ENCODE data around the gene TSEN34.

TSEN34 gene

GRCh38 chr19:54207983-54208783, 17.1 kb downstream of the TSEN34 start:
- Histone ChIP-seq H2AFZ (no peak overlapping the region), H3K36me3 (ENCODE audit: control insufficient read depth, insufficient read depth, low read length) (no peaks in the 10 kb centered on the region), H3K4me2 (ENCODE audit: low read length) (no peak overlapping the region), H3K9ac (no peak overlapping the region), H3K4me3 (ENCODE audit: low read depth, low read length) (no peak overlapping the region), H3K9me3 (ENCODE audit: control insufficient read depth, low read length) (no peaks in the 10 kb centered on the region), H3K79me2 (peaks cover 29% of the 10 kb centered on the region), H3K27me3 (ENCODE audit: control insufficient read depth, insufficient read depth, low read length) (no peaks in the 10 kb centered on the region), H3K4me1 (peaks cover 7% of the 10 kb centered on the region), H3K27ac (peak overlapping the region; percentile 56)
- TF ChIP-seq CTCF (IDR thresholded peaks at IDR 0.05), result no peak

- Histone ChIP-seq H3K79me2 (peaks cover 25% of the 10 kb centered on the region), H3K9me3 (ENCODE audit: control insufficient read depth, low read length) (no peaks in the 10 kb centered on the region), H3K27ac (peak overlapping the region; percentile 22), H3K4me2 (ENCODE audit: low read length) (no peak overlapping the region), H3K36me3 (ENCODE audit: control insufficient read depth, insufficient read depth, low read length) (no peaks in the 10 kb centered on the region), H3K27me3 (ENCODE audit: control insufficient read depth, insufficient read depth, low read length) (no peaks in the 10 kb centered on the region), H3K4me1 (peaks cover 7% of the 10 kb centered on the region), H3K4me3 (ENCODE audit: low read depth, low read length) (no peak overlapping the region), H2AFZ (no peak overlapping the region), H3K9ac (no peak overlapping the region)
- no peak for TF ChIP-seq CTCF (IDR thresholded peaks at IDR 0.05)
Measured at GRCh38 chr19:54208784-54209057, 17.6 kb downstream of the TSEN34 start.

- Histone ChIP-seq H3K27me3 (ENCODE audit: control insufficient read depth, insufficient read depth, low read length) (no peaks in the 10 kb centered on the region), H3K79me2 (peaks cover 20% of the 10 kb centered on the region), H3K9me3 (ENCODE audit: control insufficient read depth, low read length) (no peaks in the 10 kb centered on the region), H3K36me3 (ENCODE audit: control insufficient read depth, insufficient read depth, low read length) (no peaks in the 10 kb centered on the region), H3K4me2 (ENCODE audit: low read length) (no peak overlapping the region), H3K27ac (peak overlapping the region; percentile 24), H3K4me3 (ENCODE audit: low read depth, low read length) (no peak overlapping the region), H3K9ac (no peak overlapping the region), H2AFZ (no peak overlapping the region), H3K4me1 (peaks cover 7% of the 10 kb centered on the region)
- no peak for TF ChIP-seq CTCF (IDR thresholded peaks at IDR 0.05)
Measured at GRCh38 chr19:54209058-54209810, 18.1 kb downstream of the TSEN34 start.

GRCh38 chr19:54209811-54210494, 18.8 kb downstream of the TSEN34 start:
- Histone ChIP-seq H3K4me3 (ENCODE audit: low read depth, low read length) (no peak overlapping the region), H3K4me1 (peaks cover 5% of the 10 kb centered on the region), H3K79me2 (peaks cover 15% of the 10 kb centered on the region), H3K36me3 (ENCODE audit: control insufficient read depth, insufficient read depth, low read length) (no peaks in the 10 kb centered on the region), H2AFZ (no peak overlapping the region), H3K27ac (no peak overlapping the region), H3K9me3 (ENCODE audit: control insufficient read depth, low read length) (no peaks in the 10 kb centered on the region), H3K4me2 (ENCODE audit: low read length) (no peak overlapping the region), H3K9ac (no peak overlapping the region), H3K27me3 (ENCODE audit: control insufficient read depth, insufficient read depth, low read length) (no peaks in the 10 kb centered on the region)
- TF ChIP-seq CTCF (IDR thresholded peaks at IDR 0.05), result no peak

All from parathyroid adenoma (tissue), 2 donors.